DMS153 (cell line): Measurements from ENCODE around the gene FBLN1.

Experiments
- DNase-seq: peaks from one replicate; lab custom pipeline; 2025; lab: John Stamatoyannopoulos, UW

Gene FBLN1

GRCh38 chr22:45504373-45505341, 2.0 kb downstream of the FBLN1 start:
- DNase-seq: no peak

- DNase-seq: no peak
Observed at GRCh38 chr22:45505991-45506747, 3.5 kb downstream of the FBLN1 start.

DNA sequence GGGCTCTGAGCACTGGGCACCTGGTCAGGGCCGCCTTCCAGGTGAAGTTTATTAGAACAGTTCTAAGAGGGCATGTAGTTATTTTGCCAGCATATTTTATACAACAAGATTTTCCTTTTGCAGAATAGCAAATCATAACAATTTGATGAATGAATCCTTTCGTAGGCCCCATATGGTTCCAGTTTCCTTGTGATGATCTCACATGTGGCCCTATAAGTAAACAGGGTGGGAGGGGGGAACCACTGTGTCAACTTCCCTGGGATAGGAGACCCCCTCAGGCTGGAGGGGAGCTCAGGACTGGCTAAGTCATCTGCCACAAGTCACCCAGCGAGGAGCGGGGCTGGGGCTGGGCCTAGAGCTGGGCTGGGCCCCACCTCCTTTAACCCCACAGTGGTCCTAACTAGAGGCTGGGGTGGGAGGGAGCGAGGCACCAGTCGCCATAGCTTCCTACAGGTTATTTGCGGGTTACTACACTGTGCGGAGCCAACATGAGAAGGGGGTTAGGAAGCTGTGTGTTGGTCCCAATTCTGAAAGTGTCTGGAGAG, 4.2 kb downstream of the FBLN1 start:
- no peak for DNase-seq

DNA sequence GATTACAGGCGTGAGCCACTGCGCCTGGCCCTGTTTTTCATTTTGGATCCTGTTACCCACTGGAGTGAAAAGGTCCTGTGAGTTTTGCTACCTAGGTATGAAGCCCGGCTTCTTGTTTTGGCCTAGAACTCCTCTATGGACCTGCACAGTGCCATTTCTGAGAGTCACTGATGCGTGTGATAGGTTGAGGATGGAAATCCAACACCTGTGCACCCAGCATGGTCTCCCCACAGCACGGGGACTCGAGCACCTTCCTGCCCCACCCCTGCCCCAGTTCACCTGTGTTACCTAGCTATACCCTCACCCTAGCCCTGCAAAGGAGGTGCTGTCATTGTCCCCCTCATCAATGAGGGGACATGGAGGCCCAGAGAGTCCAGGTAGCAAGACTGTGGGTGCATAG, 5.1 kb downstream of the FBLN1 start:
- no peak for DNase-seq

DNA sequence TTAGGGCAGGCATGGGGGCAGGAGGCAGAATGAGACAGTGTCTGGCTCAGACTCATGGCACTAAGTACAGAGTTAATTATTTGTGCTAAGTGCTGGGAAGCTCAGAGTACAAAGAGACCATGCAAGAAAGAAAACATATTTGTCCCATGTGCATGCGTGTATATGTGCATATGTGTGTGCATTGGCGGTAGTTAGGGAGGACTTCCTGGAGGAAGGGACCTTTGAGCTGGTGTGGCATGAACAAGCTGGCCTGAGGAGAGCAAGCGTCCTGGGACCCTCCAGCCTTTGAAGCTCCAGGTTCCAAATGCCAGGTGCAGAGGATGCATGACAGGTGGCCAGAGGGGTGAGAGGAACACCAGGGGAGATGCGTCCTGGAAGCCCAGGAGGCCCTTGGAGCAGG, 6.1 kb downstream of the FBLN1 start:
- DNase-seq: no peak

DNA sequence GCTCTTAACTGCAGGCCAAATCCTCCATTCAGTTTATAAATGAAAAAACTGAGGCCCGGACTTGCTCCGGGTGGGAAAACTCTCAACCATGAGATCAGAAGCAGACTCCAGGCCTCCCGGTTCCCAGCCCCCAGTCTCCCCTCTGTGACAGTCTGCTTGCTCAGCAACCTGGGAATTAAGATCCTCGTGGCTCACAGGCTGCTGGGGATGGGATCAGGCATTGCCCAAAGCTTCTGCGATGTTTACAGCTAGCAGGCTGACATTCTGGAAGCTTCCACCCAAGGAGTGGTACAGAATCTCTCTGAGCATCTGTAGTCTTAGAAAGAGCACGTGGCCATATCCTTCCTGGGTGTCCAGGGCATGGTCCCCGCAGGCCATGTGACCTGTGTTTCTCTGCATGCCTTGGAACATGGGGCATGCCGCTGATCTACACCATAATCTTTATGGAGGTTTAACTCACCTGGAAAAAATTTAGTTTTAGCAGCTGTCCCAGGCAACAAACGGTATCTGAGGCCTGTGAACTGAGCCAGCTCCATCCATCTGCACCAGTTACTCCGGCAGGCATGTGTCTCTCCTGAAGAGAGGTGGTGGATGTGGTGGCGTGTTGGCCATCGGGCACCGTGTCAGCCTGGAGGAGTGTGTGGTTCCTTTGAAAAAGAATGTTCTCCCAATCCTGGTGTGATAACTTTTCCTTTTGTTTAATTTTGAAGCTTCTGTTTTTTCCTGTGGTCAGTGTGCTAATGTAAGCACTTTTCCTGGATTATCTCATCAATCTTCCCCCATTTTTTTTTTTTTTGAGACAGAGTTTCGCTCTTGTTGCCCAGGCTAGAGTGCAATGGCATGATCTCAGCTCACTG, 7.9 kb downstream of the FBLN1 start:
- no peak for DNase-seq

DNA sequence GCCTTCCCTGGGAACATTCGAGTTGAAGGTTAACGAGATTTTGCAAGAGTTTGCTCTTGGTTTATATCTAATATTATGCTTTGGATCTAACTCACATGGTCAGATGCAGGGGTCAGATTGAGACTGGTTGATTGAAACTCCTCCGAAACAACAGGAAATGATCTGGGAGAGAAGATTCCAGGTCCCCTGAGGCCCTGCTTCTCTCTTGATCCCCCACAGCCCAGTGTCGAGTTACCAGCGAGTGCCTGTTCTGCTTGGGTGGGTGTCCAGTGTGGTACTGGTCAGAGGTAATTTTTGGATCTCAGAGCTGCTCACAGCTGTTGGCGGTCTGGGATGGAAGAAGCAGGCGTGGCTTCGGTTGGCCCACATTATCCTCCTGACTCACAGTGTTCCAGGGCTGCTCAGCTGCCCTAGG, 9.2 kb downstream of the FBLN1 start:
- DNase-seq: no peak

- no peak for DNase-seq
Observed at GRCh38 chr22:45512363-45512762, 9.7 kb downstream of the FBLN1 start.

DNA sequence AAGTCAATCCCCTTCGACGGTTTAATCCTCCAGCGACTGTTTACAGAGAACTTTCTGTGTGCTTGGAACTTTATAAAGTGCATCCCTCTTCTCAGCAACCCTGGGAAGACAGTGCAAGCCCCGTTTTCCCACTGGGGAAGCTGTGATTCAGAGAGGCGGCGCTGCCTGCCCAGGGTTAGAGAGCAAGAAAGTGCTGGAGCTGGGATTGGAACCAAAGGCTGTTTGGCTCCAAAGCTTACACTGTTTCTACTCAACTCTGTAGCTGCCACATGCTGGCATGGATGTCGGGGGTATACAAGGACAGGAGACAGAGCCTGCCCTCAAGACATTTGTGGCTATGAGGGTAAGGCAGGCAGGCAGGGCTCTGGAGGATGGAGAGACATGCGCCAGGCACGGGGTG, 13.0 kb downstream of the FBLN1 start:
- DNase-seq: no peak

DNA sequence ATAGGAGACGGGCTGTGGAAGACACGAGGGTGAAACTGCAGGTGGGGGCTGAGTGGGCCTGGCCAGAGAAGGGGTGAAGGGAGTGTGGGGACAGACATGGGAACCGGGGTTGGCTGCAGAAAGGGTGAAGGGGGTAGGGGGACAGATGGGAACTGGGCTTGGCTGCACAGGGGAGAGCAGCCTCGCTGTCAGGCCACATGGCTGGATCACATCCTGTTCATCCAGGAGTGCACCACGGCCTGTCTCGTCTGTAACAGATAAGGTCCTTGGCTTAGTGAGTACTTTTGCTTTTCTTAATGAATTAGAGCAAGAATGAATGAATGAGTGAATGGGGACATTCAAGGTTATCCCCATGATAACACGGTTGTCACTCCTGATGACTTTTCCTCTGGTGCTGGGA, 13.5 kb downstream of the FBLN1 start:
- no peak for DNase-seq

- no peak for DNase-seq
Observed at GRCh38 chr22:45516923-45517675, 14.4 kb downstream of the FBLN1 start.

- DNase-seq: no peak
Observed at GRCh38 chr22:45518136-45518535, 15.5 kb downstream of the FBLN1 start.

GRCh38 chr22:45518580-45518991, 15.9 kb downstream of the FBLN1 start:
- no peak for DNase-seq

GRCh38 chr22:45521178-45521577, 18.5 kb downstream of the FBLN1 start:
- no peak for DNase-seq

GRCh38 chr22:45522462-45522861, 19.8 kb downstream of the FBLN1 start:
- no peak for DNase-seq

DNA sequence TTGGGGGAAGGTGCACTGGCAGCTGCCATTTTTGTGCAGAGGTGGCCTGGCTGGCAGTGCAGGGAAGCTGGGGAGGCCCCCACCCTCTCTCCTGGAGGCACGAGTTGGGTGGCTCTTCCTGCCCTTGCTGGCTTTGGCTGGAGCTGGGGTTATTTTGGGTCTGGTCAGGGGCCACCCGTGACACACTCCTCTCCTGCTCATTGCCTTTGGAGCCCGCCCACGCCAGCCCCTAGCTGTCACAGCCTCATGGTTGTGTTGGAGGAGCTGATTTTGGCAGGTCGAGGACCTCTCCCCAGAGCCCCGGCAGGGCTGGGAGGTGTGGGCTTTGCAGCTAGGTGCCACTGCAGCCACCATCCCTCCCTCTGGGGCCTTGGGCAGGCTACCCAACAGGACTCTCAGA, 21.5 kb downstream of the FBLN1 start:
- no peak for DNase-seq

DNA sequence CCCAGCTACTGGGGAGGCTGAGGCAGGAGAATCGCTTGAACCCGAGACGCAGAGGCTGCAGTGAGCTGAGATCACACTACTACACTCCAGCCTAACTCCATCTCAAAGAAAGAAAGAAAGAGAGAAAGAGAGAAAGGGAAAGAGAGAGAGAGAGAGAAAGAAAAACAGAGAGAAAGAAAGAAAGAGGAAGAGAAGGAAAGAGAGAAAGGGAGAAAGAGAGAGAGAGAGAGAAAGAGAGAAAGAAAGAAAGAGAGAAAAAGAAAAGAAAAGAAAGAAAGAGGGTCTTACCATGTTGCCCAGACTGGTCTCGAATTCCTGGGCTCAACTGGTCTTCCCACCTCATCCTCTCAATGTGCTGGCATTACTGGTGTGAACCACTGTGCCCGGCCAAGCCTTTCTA, 22.3 kb downstream of the FBLN1 start:
- DNase-seq: no peak

DNA sequence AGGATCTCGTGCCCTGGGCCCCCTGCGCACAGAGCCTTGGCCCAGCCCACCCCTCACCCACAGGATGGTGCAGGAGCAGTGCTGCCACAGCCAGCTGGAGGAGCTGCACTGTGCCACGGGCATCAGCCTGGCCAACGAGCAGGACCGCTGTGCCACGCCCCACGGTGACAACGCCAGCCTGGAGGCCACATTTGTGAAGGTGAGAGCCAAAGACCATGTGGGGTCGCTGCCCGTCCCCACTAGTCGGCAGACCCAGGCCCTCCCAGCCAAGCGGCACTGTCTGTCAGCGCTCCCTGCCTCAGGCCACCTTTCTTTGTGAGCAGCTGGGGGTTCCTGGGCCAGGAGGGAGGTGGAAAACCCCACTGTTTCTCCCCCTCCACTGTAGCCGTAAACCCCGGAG, 22.8 kb downstream of the FBLN1 start:
- no peak for DNase-seq

DNA sequence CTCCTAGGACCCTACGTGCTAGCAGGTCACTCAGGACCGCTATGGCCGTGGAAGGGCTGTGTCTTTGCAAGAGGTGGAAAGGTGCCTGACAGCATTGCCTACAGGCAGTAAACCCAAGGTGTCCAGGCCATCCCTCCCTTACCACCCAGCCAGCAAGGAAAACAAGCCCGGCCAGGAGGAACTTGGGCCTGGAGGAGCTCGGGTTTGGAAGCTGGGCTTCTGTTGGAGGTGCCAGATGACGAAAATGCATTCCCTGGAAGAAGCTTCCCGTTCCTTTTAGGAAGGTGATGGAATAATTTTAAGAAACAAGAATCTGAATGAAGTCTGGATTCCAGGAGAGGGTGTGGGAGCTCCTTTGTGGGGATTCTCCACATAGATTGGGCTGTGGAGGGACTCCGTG, 23.6 kb downstream of the FBLN1 start:
- DNase-seq: no peak

DNA sequence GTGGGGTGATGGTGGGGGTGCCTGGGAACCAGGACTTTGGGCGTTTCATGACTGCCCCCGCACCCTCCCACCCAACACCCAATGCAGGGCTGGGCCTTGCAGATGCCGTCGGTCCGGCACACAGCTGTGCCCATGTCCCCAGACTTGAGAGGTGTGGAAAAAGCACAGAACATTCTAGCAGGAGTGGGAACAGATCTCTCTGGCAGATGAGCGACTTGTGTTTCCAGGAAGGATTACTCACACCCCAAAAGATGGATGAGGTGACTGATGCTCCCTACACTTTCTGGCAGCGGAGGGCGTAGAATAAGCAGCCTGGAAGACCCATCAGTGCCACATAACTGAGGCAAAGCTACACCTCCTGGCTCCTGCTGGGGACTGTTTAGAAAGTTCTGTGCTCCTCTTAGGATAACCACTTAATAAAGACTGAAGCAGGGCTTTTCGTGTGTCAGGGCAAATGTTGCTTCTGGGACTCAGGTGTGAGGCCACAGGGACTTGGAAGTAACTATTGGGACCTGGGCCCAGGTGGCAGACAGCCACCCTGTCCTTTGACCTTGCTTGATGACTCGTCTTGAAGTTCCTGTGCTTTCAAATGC, 24.2 kb downstream of the FBLN1 start:
- DNase-seq: no peak

- no peak for DNase-seq
Observed at GRCh38 chr22:45527456-45527855, 24.8 kb downstream of the FBLN1 start.
